CMK (cell line): ENCODE data around the gene PITPNC1.
"Not testable (repeated sequence)": the region's sequence is repeated elsewhere in the genome, so short reads cannot be mapped to it uniquely, and the experiment has no call there.

Source experiments
- DNase-seq: peaks from one replicate; pipeline ENCODE4 v3.0.0-alpha.2; 2010; ENCODE audit warnings: low read depth

Gene PITPNC1

GRCh38 chr17:67401106-67401505 lies 24.0 kb downstream of the PITPNC1 start:
- DNase-seq = no peak

GRCh38 chr17:67401598-67402504 lies 24.8 kb downstream of the PITPNC1 start:
- DNase-seq = no peak

GRCh38 chr17:67403065-67403464 lies 26.0 kb downstream of the PITPNC1 start:
- DNase-seq = no peak

GRCh38 chr17:67403483-67403882 lies 26.4 kb downstream of the PITPNC1 start:
- DNase-seq = no peak

- DNase-seq = not testable (repeated sequence)
Observed at GRCh38 chr17:67408455-67408830, 31.4 kb downstream of the PITPNC1 start.

GRCh38 chr17:67411397-67411796 lies 34.3 kb downstream of the PITPNC1 start:
- DNase-seq = no peak

- DNase-seq = no peak
Observed at GRCh38 chr17:67412032-67412431, 35.0 kb downstream of the PITPNC1 start.

- DNase-seq = no peak
Observed at GRCh38 chr17:67412941-67413340, 35.9 kb downstream of the PITPNC1 start.

GRCh38 chr17:67413388-67413787 lies 36.3 kb downstream of the PITPNC1 start:
- DNase-seq = no peak

- DNase-seq = no peak
Observed at GRCh38 chr17:67414130-67414529, 37.0 kb downstream of the PITPNC1 start.

- DNase-seq = no peak
Observed at GRCh38 chr17:67414559-67414958, 37.5 kb downstream of the PITPNC1 start.

- DNase-seq = no peak
Observed at GRCh38 chr17:67415291-67415690, 38.2 kb downstream of the PITPNC1 start.

- DNase-seq = no peak
Observed at GRCh38 chr17:67417507-67417906, 40.4 kb downstream of the PITPNC1 start.

GRCh38 chr17:67420994-67421393 lies 43.9 kb downstream of the PITPNC1 start:
- no peak for DNase-seq

- DNase-seq = no peak
Observed at GRCh38 chr17:67421869-67422273, 44.8 kb downstream of the PITPNC1 start.

GRCh38 chr17:67422296-67422695 lies 45.2 kb downstream of the PITPNC1 start:
- DNase-seq = not testable (repeated sequence)

- no peak for DNase-seq
Observed at GRCh38 chr17:67422897-67423296, 45.8 kb downstream of the PITPNC1 start.

- no peak for DNase-seq
Observed at GRCh38 chr17:67425571-67426160, 48.6 kb downstream of the PITPNC1 start.

- no peak for DNase-seq
Observed at GRCh38 chr17:67427424-67427823, 50.3 kb downstream of the PITPNC1 start.

GRCh38 chr17:67430515-67430914 lies 53.4 kb downstream of the PITPNC1 start:
- DNase-seq = not testable (repeated sequence)

- DNase-seq = peak; percentile 7
Observed at GRCh38 chr17:67431249-67432015, 54.4 kb downstream of the PITPNC1 start.

GRCh38 chr17:67433248-67433924 lies 56.3 kb downstream of the PITPNC1 start:
- no peak for DNase-seq
